Measurements from ENCODE around the gene HS6ST3. TPM values are rescaled to one million over a fixed set of nuclear protein-coding genes. Genes with fewer than 3 reads are reported as not detected.

The HS6ST3 gene
- total and polyA plus RNA-seq, 2 of the 13 experiments (the other 11 are each of a cell fraction or from before 2014, with no cell fraction given): not detected

DNA sequence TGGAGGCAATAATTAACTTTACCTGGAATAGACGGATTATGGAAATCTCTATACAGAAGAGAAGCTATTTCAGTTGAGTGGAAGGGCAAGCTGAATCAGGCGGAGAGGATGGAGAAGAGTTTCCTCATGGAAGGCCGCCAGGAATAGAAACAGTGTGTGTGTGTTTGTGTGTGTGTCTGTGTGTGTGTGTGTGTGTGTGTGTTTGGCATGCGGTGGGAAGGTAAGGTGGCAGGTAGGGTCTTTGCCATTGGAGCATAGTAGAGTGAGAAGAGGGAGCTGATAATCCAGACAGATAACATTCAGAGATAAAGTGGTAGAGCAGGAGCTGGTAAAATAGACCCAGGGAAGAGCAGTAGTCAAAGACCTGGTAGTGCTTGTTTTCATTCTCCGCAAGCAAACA, 9.2 kb upstream of the HS6ST3 start:
- Histone ChIP-seq H3K9me3 (ENCODE audit: low read length) (no peaks in the 10 kb centered on the region), H3K4me1 (ENCODE audit: insufficient read depth, low read length) (no peaks in the 10 kb centered on the region), H3K79me2 (ENCODE audit: insufficient read depth, low read length) (no peaks in the 10 kb centered on the region), H2AFZ (ENCODE audit: low read length) (no peak overlapping the region), H3K27me3 (ENCODE audit: control insufficient read depth in 1 of 2, insufficient read depth in 2 of 2, low read length in 2 of 2) (0 out of 5 replicates have a peak, but pooled peaks cover 0 to 3% of the 10 kb centered on the region in 2 experiments), H4K20me1 (ENCODE audit: insufficient read depth, low read length) (no peaks in the 10 kb centered on the region), H3K27ac (ENCODE audit: extremely low read length, insufficient read depth, low read length) (no peak overlapping the region), H3K9ac (ENCODE audit: insufficient read depth, low read depth, low read length) (no peak overlapping the region), H3K4me3 (replicated peaks in 1 of 3; ENCODE audit: insufficient read depth in 1 of 3, low read depth in 2 of 3, low read length in 3 of 3) (no peak overlapping the region), H3K36me3 (replicated peaks in 1 of 2; ENCODE audit: control insufficient read depth in 1 of 2, insufficient read depth in 2 of 2, low read length in 2 of 2) (no peaks in the 10 kb centered on the region), H3K4me2 (ENCODE audit: low read depth, low read length) (no peak overlapping the region)
- ATAC-seq (no peak), FAIRE-seq (no peak), DNase-seq (ENCODE audit: low spot score) (no peak)
- CTCF ChIA-PET (ENCODE audit: low intra/inter-chr PET ratio, low total read pairs): no interaction called here
- intact Hi-C loops (cut with micrococcal nuclease; ENCODE audit: unreplicated experiment) (no loop called here), in situ Hi-C loops (cut with HindIII; ENCODE audit: extremely low pct_ligation_motif_present, low pct_unique_long_range_greater_than_20kb) (no loop called here)
- 44% methylated on average over 5 of the region's 5 CpGs for WGBS (ENCODE audit: low lambda C conversion rate)
- no TSS peak for BruUV-seq (replicated peaks)
- POLR2A ChIA-PET: no interaction called here
- TF ChIP-seq SRF (IDR thresholded peaks at IDR 0.05; ENCODE audit: low read depth, low read length) (no peak), NFYB (CRISPR knock-in tag; IDR thresholded peaks at IDR 0.05) (no peak), MBNL3 (CRISPR knock-in tag; conservative IDR thresholded peaks at IDR 0.05) (no peak), ERF (CRISPR knock-in tag; IDR thresholded peaks at IDR 0.05) (no peak), SRSF4 (IDR thresholded peaks at IDR 0.05; ENCODE audit: low read depth, low read length, poor library complexity, severe bottlenecking) (no peak), ZNF446 (CRISPR knock-in tag; IDR thresholded peaks at IDR 0.05) (no peak), SOX13 (IDR thresholded peaks at IDR 0.05) (no peak), SOX13 (CRISPR knock-in tag; conservative IDR thresholded peaks at IDR 0.05 in 1 of 2, IDR thresholded peaks at IDR 0.05 in 1 of 2) (no peak), SMYD3 (CRISPR knock-in tag; IDR thresholded peaks at IDR 0.05) (no peak), KLF16 (CRISPR knock-in tag; IDR thresholded peaks at IDR 0.05) (no peak)
- TF ChIP-seq, protein P1, sequence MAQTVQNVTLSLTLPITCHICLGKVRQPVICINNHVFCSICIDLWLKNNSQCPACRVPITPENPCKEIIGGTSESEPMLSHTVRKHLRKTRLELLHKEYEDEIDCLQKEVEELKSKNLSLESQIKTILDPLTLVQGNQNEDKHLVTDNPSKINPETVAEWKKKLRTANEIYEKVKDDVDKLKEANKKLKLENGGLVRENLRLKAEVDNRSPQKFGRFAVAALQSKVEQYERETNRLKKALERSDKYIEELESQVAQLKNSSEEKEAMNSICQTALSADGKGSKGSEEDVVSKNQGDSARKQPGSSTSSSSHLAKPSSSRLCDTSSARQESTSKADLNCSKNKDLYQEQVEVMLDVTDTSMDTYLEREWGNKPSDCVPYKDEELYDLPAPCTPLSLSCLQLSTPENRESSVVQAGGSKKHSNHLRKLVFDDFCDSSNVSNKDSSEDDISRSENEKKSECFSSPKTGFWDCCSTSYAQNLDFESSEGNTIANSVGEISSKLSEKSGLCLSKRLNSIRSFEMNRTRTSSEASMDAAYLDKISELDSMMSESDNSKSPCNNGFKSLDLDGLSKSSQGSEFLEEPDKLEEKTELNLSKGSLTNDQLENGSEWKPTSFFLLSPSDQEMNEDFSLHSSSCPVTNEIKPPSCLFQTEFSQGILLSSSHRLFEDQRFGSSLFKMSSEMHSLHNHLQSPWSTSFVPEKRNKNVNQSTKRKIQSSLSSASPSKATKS (CRISPR knock-in tag; IDR thresholded peaks at IDR 0.05): no peak
- TF ChIP-seq, protein P2, sequence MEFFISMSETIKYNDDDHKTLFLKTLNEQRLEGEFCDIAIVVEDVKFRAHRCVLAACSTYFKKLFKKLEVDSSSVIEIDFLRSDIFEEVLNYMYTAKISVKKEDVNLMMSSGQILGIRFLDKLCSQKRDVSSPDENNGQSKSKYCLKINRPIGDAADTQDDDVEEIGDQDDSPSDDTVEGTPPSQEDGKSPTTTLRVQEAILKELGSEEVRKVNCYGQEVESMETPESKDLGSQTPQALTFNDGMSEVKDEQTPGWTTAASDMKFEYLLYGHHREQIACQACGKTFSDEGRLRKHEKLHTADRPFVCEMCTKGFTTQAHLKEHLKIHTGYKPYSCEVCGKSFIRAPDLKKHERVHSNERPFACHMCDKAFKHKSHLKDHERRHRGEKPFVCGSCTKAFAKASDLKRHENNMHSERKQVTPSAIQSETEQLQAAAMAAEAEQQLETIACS (CRISPR knock-in tag; IDR thresholded peaks at IDR 0.05): no peak
- TF ChIP-seq, protein P3, sequence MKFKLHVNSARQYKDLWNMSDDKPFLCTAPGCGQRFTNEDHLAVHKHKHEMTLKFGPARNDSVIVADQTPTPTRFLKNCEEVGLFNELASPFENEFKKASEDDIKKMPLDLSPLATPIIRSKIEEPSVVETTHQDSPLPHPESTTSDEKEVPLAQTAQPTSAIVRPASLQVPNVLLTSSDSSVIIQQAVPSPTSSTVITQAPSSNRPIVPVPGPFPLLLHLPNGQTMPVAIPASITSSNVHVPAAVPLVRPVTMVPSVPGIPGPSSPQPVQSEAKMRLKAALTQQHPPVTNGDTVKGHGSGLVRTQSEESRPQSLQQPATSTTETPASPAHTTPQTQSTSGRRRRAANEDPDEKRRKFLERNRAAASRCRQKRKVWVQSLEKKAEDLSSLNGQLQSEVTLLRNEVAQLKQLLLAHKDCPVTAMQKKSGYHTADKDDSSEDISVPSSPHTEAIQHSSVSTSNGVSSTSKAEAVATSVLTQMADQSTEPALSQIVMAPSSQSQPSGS (CRISPR knock-in tag; IDR thresholded peaks at IDR 0.05): no peak
- TF ChIP-seq, protein P4, sequence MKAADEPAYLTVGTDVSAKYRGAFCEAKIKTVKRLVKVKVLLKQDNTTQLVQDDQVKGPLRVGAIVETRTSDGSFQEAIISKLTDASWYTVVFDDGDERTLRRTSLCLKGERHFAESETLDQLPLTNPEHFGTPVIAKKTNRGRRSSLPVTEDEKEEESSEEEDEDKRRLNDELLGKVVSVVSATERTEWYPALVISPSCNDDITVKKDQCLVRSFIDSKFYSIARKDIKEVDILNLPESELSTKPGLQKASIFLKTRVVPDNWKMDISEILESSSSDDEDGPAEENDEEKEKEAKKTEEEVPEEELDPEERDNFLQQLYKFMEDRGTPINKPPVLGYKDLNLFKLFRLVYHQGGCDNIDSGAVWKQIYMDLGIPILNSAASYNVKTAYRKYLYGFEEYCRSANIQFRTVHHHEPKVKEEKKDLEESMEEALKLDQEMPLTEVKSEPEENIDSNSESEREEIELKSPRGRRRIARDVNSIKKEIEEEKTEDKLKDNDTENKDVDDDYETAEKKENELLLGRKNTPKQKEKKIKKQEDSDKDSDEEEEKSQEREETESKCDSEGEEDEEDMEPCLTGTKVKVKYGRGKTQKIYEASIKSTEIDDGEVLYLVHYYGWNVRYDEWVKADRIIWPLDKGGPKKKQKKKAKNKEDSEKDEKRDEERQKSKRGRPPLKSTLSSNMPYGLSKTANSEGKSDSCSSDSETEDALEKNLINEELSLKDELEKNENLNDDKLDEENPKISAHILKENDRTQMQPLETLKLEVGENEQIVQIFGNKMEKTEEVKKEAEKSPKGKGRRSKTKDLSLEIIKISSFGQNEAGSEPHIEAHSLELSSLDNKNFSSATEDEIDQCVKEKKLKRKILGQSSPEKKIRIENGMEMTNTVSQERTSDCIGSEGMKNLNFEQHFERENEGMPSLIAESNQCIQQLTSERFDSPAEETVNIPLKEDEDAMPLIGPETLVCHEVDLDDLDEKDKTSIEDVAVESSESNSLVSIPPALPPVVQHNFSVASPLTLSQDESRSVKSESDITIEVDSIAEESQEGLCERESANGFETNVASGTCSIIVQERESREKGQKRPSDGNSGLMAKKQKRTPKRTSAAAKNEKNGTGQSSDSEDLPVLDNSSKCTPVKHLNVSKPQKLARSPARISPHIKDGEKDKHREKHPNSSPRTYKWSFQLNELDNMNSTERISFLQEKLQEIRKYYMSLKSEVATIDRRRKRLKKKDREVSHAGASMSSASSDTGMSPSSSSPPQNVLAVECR (CRISPR knock-in tag; IDR thresholded peaks at IDR 0.05; ENCODE audit: borderline replicate concordance): no peak
- TF ChIP-seq, protein P5, sequence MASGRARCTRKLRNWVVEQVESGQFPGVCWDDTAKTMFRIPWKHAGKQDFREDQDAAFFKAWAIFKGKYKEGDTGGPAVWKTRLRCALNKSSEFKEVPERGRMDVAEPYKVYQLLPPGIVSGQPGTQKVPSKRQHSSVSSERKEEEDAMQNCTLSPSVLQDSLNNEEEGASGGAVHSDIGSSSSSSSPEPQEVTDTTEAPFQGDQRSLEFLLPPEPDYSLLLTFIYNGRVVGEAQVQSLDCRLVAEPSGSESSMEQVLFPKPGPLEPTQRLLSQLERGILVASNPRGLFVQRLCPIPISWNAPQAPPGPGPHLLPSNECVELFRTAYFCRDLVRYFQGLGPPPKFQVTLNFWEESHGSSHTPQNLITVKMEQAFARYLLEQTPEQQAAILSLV (CRISPR knock-in tag; IDR thresholded peaks at IDR 0.05; ENCODE audit: borderline replicate concordance): no peak
